Testis (tissue), 3 donors: ENCODE results near the gene OLIG2. TPM values are rescaled to one million over a fixed set of nuclear protein-coding genes. Genes with fewer than 3 reads are reported as not detected.

Source experiments
- DNase-seq: peaks from one replicate; pipeline ENCODE4 v3.0.0-alpha.2; 2019
- H3K27ac ChIP-seq, 2 donors: fragments of 200-600 bp; sonication (generic); one replicate each; pipeline ENCODE4 v1.5.1; 2019
- H3K27me3 ChIP-seq: fragments of 200-600 bp; sonication (generic); one replicate; pipeline ENCODE4 v1.5.1; 2019
- H3K36me3 ChIP-seq: fragments of 200-600 bp; sonication (generic); one replicate; pipeline ENCODE4 v1.5.1; 2017; ENCODE audit warnings: low read depth; ENCODE audit errors: missing control alignments
- H3K4me1 ChIP-seq: fragments of 200-600 bp; sonication (generic); one replicate; pipeline ENCODE4 v1.5.1; 2019
- H3K4me3 ChIP-seq, 2 donors: fragments of 200-600 bp; sonication (generic); one replicate each; pipeline ENCODE4 v1.5.1; 2017 to 2019
- H3K9me3 ChIP-seq: fragments of 200-600 bp; sonication (generic); one replicate; pipeline ENCODE4 v1.5.1; 2017
- POLR2A ChIP-seq: fragments of 450-650 bp; IDR thresholded peaks from one replicate; pipeline ENCODE4 v1.6.1; 2017; ENCODE audit warnings: antibody characterized with exemption, mild to moderate bottlenecking, moderate library complexity
- WGBS, 2 donors: methylation state at CpG; one replicate each; pipeline ENCODE4 v1.1.5; 2018; 5-methylcytosine and 5-hydroxymethylcytosine counted together
- intact Hi-C: fragments of 100-400 bp; cut with DNase I; formaldehyde crosslinking; loops from one replicate; pipeline ENCODE4 v1.15.1; 2023; ENCODE audit warnings: low total_unique reads
- polyA plus RNA-seq: library from polyadenylated mRNA; stranded (reverse); fragments of 350-450 nt; fragmentation: Illumina TruSeq; extraction: RNeasy Lipid Tissue Mini Kit (QIAGEN cat#74804); gene quantifications from one replicate; pipeline ENCODE4 v1.2.3, GENCODE V29; 2014; ENCODE audit warnings: low read depth, low replicate concordance; ENCODE audit not compliant: insufficient read depth
- total RNA-seq, 2 donors: library from RNA; depleted of rRNA; stranded (reverse); fragments of >200 nt; gene quantifications; one replicate each; pipeline ENCODE4 v1.2.3, GENCODE V29; 2016
- TF ChIP-seq, protein P1 (sequence below), 3 experiments: fragments of 450-650 bp in 2 of 3; fragments of 200-600 bp in 1 of 3; sonication (generic) in 1 of 3; IDR thresholded peaks; one replicate each; pipeline ENCODE4 v1.5.1; 2016 to 2019; ENCODE audit warnings: antibody characterized with exemption in 3 of 3, mild to moderate bottlenecking in 2 of 3, moderate library complexity in 1 of 3

Gene OLIG2
- total and polyA plus RNA-seq, 3 donors from 2014 or later, result not detected

DNA sequence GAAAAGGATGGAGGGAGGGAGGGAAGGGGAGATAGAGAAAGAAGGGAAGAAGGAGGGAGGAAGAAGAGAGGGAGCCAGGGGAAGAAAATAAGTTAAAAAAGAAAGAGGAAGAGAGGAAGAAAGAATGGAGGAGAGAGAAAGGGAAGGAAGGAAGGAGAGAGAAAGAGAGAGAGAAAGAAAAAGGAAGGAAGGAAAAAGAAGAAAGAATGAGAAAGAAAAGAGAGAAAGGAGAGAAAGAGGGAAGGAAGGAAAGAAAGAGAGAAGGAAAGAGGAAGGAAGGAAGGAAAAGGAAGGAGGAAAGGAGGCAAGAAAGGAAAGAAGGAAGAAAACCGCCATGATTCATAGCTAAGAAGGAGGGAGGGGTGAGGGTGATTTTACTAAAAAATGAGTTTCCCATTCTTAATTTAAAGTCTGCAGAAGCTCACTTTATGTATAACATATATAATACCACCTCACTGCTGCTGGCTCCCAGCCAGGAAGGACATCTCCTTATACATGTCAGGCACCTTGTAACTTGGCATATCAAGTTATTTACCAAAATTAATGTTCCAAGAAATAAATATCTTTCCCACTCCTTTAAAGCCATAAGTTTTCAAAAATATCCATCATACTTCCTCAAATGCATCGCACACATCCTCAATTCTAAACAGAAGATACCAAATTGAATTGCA lies 46.0 kb upstream of the OLIG2 start:
- Histone ChIP-seq H3K36me3 (no peaks in the 10 kb centered on the region), H3K27me3 (no peaks in the 10 kb centered on the region), H3K27ac (no peak overlapping the region), H3K9me3 (no peaks in the 10 kb centered on the region), H3K4me1 (no peaks in the 10 kb centered on the region), H3K4me3 (no peak overlapping the region)
- TF ChIP-seq POLR2A, result no peak
- TF ChIP-seq, protein P1, sequence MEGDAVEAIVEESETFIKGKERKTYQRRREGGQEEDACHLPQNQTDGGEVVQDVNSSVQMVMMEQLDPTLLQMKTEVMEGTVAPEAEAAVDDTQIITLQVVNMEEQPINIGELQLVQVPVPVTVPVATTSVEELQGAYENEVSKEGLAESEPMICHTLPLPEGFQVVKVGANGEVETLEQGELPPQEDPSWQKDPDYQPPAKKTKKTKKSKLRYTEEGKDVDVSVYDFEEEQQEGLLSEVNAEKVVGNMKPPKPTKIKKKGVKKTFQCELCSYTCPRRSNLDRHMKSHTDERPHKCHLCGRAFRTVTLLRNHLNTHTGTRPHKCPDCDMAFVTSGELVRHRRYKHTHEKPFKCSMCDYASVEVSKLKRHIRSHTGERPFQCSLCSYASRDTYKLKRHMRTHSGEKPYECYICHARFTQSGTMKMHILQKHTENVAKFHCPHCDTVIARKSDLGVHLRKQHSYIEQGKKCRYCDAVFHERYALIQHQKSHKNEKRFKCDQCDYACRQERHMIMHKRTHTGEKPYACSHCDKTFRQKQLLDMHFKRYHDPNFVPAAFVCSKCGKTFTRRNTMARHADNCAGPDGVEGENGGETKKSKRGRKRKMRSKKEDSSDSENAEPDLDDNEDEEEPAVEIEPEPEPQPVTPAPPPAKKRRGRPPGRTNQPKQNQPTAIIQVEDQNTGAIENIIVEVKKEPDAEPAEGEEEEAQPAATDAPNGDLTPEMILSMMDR (IDR thresholded peaks at IDR 0.05), result no peak
- 81 to 83% methylated on average over 2 of the region's 2 CpGs for WGBS, 2 donors
- intact Hi-C loops, result no loop called here
- DNase-seq, result no peak

DNA sequence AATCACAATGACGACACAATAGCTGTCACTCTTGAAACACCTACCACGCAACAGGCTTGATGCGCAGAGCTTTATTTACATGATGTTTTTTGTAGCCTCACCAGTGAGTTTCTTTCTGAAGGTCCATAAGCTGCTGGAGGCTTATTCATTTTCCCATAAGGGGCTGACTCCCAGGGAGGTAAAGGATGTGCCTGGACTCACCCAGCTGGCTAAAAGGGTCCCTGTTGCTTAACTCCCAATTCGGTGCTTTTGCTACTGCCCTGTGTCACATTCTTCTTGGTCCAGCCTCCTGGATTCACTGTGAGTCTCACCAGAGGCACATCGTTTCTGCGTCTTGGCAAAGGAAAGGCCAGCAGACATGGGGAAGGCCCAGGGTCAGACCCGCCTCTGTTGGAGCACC lies 44.6 kb upstream of the OLIG2 start:
- TF ChIP-seq, protein P1 (IDR thresholded peaks at IDR 0.05), result no peak
- TF ChIP-seq POLR2A, result no peak
- no peak for DNase-seq
- no peaks in the 10 kb centered on the region for H3K9me3 ChIP-seq
- intact Hi-C loops, result no loop called here
- no peak overlapping the region for H3K27ac ChIP-seq
- WGBS, 2 donors, result 81% methylated on average over 7 of the region's 7 CpGs
- no peaks in the 10 kb centered on the region for H3K27me3 ChIP-seq
- H3K4me3 ChIP-seq, result no peak overlapping the region
- H3K36me3 ChIP-seq, result no peaks in the 10 kb centered on the region
- no peaks in the 10 kb centered on the region for H3K4me1 ChIP-seq

DNA sequence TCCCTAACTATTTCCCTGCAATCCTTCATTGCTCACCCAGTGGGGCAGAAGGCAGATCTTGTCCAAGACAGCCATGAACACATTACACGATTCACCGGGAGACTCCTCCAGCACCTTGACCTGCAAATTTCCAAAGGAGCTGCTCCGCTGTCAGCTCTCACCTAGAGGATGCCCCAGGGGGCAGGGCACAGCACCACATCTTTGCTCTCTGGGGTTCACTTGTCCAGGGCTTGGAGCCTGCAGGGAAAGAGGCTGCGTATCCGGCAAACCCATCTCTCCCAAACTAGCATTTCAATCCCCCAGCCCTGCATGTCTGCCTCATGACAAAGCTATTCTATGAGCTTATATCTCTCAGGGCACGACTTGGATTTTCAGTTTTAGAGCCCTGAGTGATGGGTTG lies 35.1 kb upstream of the OLIG2 start:
- H3K9me3 ChIP-seq, result no peaks in the 10 kb centered on the region
- TF ChIP-seq POLR2A, result no peak
- TF ChIP-seq, protein P1 (IDR thresholded peaks at IDR 0.05), result no peak
- H3K4me3 ChIP-seq, result no peak overlapping the region
- no peak overlapping the region for H3K27ac ChIP-seq
- H3K36me3 ChIP-seq, result no peaks in the 10 kb centered on the region
- no peaks in the 10 kb centered on the region for H3K27me3 ChIP-seq
- no peak for DNase-seq
- intact Hi-C loops, result no loop called here
- H3K4me1 ChIP-seq, result no peaks in the 10 kb centered on the region
- WGBS, 2 donors, result 62 to 66% methylated on average over 6 of the region's 6 CpGs

DNA sequence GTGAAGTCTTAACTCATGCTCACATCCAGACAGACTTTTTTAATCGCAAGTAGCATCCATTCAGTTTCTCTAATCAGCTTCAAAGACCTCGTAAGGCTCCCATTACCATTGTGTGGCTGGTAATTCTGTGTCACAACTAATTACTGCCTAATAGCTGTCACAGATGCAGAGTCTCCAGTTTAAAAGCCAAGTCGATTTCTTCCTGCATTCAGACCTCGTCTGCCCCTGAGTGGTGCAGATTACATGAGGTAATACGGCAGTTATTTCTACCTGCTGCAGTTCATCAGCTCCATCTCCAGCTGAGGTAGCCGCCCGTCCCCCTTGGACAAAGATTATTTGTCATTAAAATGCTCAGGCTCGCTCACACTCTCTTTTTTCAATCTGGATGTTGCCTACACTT lies 34.4 kb upstream of the OLIG2 start:
- intact Hi-C loops, result no loop called here
- H3K27me3 ChIP-seq, result no peaks in the 10 kb centered on the region
- no peaks in the 10 kb centered on the region for H3K4me1 ChIP-seq
- H3K36me3 ChIP-seq, result no peaks in the 10 kb centered on the region
- no peak for DNase-seq
- H3K27ac ChIP-seq, result no peak overlapping the region
- no peak for TF ChIP-seq POLR2A
- TF ChIP-seq, protein P1 (IDR thresholded peaks at IDR 0.05), result no peak
- H3K4me3 ChIP-seq, result no peak overlapping the region
- 46 to 64% methylated on average over 8 of the region's 8 CpGs for WGBS, 2 donors
- H3K9me3 ChIP-seq, result no peaks in the 10 kb centered on the region

DNA sequence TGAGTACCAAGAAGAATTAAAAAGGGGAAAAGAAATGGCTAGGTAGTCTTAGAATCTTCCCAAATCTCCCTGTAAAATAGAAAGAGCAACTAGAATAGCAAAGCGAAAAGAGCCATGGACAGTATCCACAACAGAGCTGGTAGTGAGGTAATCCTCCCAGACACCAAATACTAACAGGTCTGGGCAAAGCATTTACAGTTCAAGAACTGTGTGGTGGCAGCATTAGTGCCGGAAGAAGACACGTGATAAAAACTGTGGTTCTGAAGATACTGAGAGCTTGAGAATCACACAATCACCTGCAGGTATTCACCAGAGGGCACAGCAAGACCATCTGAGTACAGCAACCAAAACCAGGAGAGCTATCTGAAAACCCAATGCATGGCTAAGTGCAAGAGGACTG lies 31.8 kb upstream of the OLIG2 start:
- H3K27me3 ChIP-seq, result no peaks in the 10 kb centered on the region
- H3K36me3 ChIP-seq, result no peaks in the 10 kb centered on the region
- no peaks in the 10 kb centered on the region for H3K4me1 ChIP-seq
- no peaks in the 10 kb centered on the region for H3K9me3 ChIP-seq
- intact Hi-C loops, result no loop called here
- DNase-seq, result no peak
- WGBS, 2 donors, result 87 to 88% methylated on average over 3 of the region's 3 CpGs
- no peak overlapping the region for H3K27ac ChIP-seq
- TF ChIP-seq, protein P1 (IDR thresholded peaks at IDR 0.05), result no peak
- no peak for TF ChIP-seq POLR2A
- H3K4me3 ChIP-seq, result no peak overlapping the region
